ENCODE results near the gene TMEM209. TPM values are rescaled to one million over a fixed set of nuclear protein-coding genes. Genes with fewer than 3 reads are reported as not detected.
A peak's percentile ranks its signal among the peaks of the same experiment; 100 is the strongest.

TMEM209 gene
- total RNA-seq, 4 donors from 2014 or later = 3.5 to 11.3 (median 8.8) TPM

DNA sequence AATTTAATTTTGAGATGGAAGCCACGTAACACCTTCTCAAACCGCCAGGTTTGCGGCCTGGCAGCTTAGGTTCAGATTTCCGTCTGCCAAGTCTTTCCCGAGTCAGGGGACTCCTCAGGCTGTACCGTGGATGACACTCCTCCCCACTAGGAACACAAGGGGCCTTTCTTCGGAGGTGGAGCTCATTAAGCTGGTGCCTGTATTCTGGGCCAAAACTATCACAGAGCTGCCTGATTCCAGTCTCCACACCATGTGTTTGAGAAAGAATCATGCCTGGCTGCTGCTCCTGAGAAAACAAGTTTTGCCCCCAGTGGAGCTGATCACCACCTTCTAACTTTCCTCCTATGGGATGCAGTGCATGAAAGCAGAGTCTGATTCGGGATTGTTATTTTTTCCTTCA, 44.8 kb downstream of the TMEM209 start:
- no peaks in the 10 kb centered on the region for H3K4me1 ChIP-seq
- no peak for TF ChIP-seq POLR2A (IDR thresholded peaks at IDR 0.05)
- TF ChIP-seq, protein P1, sequence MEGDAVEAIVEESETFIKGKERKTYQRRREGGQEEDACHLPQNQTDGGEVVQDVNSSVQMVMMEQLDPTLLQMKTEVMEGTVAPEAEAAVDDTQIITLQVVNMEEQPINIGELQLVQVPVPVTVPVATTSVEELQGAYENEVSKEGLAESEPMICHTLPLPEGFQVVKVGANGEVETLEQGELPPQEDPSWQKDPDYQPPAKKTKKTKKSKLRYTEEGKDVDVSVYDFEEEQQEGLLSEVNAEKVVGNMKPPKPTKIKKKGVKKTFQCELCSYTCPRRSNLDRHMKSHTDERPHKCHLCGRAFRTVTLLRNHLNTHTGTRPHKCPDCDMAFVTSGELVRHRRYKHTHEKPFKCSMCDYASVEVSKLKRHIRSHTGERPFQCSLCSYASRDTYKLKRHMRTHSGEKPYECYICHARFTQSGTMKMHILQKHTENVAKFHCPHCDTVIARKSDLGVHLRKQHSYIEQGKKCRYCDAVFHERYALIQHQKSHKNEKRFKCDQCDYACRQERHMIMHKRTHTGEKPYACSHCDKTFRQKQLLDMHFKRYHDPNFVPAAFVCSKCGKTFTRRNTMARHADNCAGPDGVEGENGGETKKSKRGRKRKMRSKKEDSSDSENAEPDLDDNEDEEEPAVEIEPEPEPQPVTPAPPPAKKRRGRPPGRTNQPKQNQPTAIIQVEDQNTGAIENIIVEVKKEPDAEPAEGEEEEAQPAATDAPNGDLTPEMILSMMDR (IDR thresholded peaks at IDR 0.05) = no peak
- no peak overlapping the region for H3K4me3 ChIP-seq
- peaks cover 0 to 23% (median 0%) of the 10 kb centered on the region in 3 donors for H3K9me3 ChIP-seq
- intact Hi-C loops (cut with DNase I) = no loop called here
- H3K27me3 ChIP-seq = no peaks in the 10 kb centered on the region
- WGBS, 2 donors = 98% methylated on average over 7 to 8 of the region's 8 CpGs
- H3K36me3 ChIP-seq = peaks cover 0 to 71% (median 5%) of the 10 kb centered on the region in 3 donors
- H3K27ac ChIP-seq = no peak overlapping the region
- DNase-seq = no peak

DNA sequence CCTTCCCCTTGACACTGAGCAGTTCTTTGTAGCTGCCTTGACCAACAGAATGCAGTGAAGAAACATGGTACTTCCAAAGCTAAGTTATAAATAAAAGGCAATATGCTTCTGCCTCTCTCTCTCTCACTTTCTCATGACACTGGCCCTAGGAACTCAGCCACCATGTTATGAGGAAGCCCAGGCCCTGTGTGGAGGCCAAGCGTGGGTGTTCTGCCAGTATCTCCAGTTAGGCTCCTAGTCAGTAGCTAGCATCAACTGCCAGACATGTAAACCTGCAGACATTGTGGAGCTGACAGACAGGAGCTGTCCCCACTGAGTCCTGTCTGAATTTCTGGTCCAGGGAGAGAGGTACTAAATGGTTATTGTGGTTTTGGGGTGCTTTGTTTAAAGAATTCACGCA, 45.2 kb downstream of the TMEM209 start:
- H3K4me3 ChIP-seq = no peak overlapping the region
- H3K27ac ChIP-seq = no peak overlapping the region
- H3K9me3 ChIP-seq = peaks cover 0 to 23% (median 0%) of the 10 kb centered on the region in 3 donors
- no peak for TF ChIP-seq POLR2A (IDR thresholded peaks at IDR 0.05)
- TF ChIP-seq, protein P1 (IDR thresholded peaks at IDR 0.05) = no peak
- 88 to 100% methylated on average over 1 to 2 of the region's 2 CpGs for WGBS, 2 donors
- intact Hi-C loops (cut with DNase I) = no loop called here
- no peaks in the 10 kb centered on the region for H3K27me3 ChIP-seq
- no peak for DNase-seq
- H3K4me1 ChIP-seq = no peaks in the 10 kb centered on the region
- peaks cover 0 to 67% (median 5%) of the 10 kb centered on the region in 3 donors for H3K36me3 ChIP-seq

DNA sequence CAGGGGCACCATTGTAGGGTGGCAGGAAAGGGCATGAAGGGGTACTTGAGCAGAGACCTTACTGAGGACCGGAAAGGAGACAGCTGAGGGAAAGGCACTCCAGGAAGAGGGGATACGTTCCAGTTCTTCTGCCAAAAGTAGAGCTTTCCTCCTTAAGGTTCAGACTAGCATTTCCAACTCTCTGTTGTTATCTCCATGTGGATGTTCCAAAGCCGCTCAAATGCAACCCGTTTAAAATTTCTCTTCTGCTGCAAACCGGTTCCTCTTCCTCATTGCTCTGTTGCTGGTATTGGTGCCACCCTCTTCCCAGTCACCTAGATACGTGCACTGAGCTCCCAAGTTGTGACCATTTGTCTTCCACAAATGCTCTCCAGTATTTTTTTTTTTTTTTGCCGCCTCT, 47.5 kb downstream of the TMEM209 start:
- intact Hi-C loops (cut with DNase I) = no loop called here
- Histone ChIP-seq H3K27ac (no peak overlapping the region), H3K9me3 (peaks cover 0 to 23% (median 0%) of the 10 kb centered on the region in 3 donors), H3K4me3 (no peak overlapping the region), H3K27me3 (no peaks in the 10 kb centered on the region), H3K4me1 (peaks cover 0 to 21% (median 0%) of the 10 kb centered on the region in 3 donors), H3K36me3 (peaks cover 0 to 45% (median 5%) of the 10 kb centered on the region in 3 donors)
- no peak for DNase-seq
- TF ChIP-seq POLR2A (IDR thresholded peaks at IDR 0.05) = no peak
- TF ChIP-seq, protein P1 (IDR thresholded peaks at IDR 0.05) = no peak
- WGBS, 2 donors = 90% methylated on average over 7 of the region's 7 CpGs

DNA sequence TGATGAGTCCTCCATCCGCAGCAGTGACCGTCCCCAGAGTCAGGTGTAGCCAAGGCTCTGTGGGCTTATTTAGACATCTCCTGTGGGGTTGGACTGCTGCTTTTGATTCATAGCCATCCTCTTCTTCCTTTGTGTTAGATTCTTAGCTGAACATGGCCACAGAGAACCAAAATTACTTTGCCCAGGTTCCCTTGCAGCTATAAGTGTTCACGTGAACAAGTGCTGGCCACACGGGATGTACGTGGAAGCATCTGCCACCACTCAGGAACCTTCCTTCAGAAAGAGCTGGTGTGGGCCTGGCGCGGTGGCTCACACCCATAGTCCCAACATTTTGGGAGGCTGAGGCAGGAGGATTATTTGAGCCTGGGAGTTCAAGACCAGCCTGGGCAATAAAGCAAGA, 49.1 kb downstream of the TMEM209 start:
- no peak for TF ChIP-seq POLR2A (IDR thresholded peaks at IDR 0.05)
- TF ChIP-seq, protein P1 (IDR thresholded peaks at IDR 0.05) = no peak
- Histone ChIP-seq H3K27ac (no peak overlapping the region), H3K9me3 (peaks cover 0 to 23% (median 0%) of the 10 kb centered on the region in 3 donors), H3K27me3 (no peaks in the 10 kb centered on the region), H3K4me1 (peaks cover 0 to 22% (median 0%) of the 10 kb centered on the region in 3 donors), H3K4me3 (no peak overlapping the region), H3K36me3 (peaks cover 0 to 29% (median 0%) of the 10 kb centered on the region in 3 donors)
- intact Hi-C loops (cut with DNase I) = no loop called here
- 94 to 96% methylated on average over 6 to 7 of the region's 7 CpGs for WGBS, 2 donors
- no peak for DNase-seq

DNA sequence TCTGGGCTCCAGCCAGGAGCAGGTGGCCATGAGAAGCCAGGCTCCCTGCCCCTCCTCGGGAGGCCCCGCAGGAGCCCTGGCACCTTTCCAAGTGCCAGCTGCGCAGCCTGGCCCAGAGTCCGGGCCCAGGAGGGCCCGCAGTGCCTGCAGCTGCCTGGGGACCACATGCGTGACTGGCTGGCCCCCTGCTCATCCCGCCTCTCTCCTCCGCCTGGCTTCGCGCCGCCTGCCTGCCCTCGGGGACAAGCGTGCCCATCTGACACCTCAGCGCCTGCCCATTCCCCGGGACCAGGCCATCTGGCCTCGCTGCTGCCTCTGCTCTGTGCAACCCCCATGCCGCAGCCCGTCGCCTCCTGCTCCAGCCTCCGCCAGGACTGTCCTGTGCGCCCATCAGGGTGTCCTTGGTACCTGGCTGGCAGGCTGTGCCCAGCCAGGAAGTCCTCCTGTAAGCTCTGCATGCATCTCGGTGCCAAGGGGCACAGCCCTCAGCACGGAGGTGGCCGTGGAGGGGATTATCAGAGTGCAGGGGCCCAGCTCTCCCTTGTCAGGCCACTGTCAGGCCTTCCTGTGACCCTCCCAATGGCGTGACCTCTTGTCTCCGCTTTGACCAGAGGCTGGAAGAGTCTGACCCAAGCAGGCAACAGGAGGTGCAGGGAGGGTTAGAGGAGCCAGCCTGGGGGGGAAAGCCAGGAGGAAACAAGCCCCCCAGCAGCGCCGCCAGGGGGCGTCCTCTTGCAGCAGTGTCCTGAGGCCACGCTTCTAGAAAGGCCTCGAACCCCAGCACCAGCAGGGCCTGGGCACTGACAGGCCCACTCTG, 50.5 kb downstream of the TMEM209 start:
- peaks cover 0 to 19% (median 0%) of the 10 kb centered on the region in 3 donors for H3K9me3 ChIP-seq
- H3K27ac ChIP-seq = no peak overlapping the region
- DNase-seq = no peak
- intact Hi-C loops (cut with DNase I) = no loop called here
- H3K27me3 ChIP-seq = no peaks in the 10 kb centered on the region
- peaks cover 0 to 15% (median 0%) of the 10 kb centered on the region in 3 donors for H3K36me3 ChIP-seq
- 68 to 77% methylated on average over 5 to 6 of the region's 31 CpGs for WGBS, 2 donors
- no peak overlapping the region for H3K4me3 ChIP-seq
- TF ChIP-seq, protein P1 (IDR thresholded peaks at IDR 0.05) = peak in 1 of 6 experiments; percentile 14
- TF ChIP-seq POLR2A (IDR thresholded peaks at IDR 0.05) = no peak
- peaks cover 0 to 22% (median 0%) of the 10 kb centered on the region in 3 donors for H3K4me1 ChIP-seq

Data from esophagus squamous epithelium (tissue), 5 donors.